Activated gamma-delta T cell treated with Interleukin-2 at 50 U/mL for 16 hours (primary cell): ENCODE data around the gene PLEKHN1.
A peak's percentile ranks its signal among the peaks of the same experiment; 100 is the strongest.
"Not testable (repeated sequence)": the region's sequence is repeated elsewhere in the genome, so short reads cannot be mapped to it uniquely, and the experiment has no call there.

Experiments
- DNase-seq: peaks from one replicate; pipeline ENCODE4 v3.0.0-alpha.2; 2020

The PLEKHN1 gene

GRCh38 chr1:1014799-1015681 is 48.8 kb downstream of the PLEKHN1 start:
- no peak for DNase-seq

- not testable (repeated sequence) for DNase-seq
These were observed 51.4 kb downstream of the PLEKHN1 start for GRCh38 chr1:1017397-1018320.

GRCh38 chr1:1018321-1018685 is 52.0 kb downstream of the PLEKHN1 start:
- DNase-seq: not testable (repeated sequence)

GRCh38 chr1:1019122-1019999 is 53.1 kb downstream of the PLEKHN1 start:
- peak; percentile 76 for DNase-seq

GRCh38 chr1:1020000-1020404 is 53.7 kb downstream of the PLEKHN1 start, which contains the start of gene AGRN:
AGRN (plus strand) TSS chr1:1020120; CDS start chr1:1020173, 53 bp downstream.
- DNase-seq: no peak

GRCh38 chr1:1020415-1021009 is 54.2 kb downstream of the PLEKHN1 start:
- no peak for DNase-seq

- no peak for DNase-seq
These were observed 55.0 kb downstream of the PLEKHN1 start for GRCh38 chr1:1021010-1021919.

- DNase-seq: no peak
These were observed 55.6 kb downstream of the PLEKHN1 start for GRCh38 chr1:1021920-1022259.

- DNase-seq: no peak
These were observed 56.2 kb downstream of the PLEKHN1 start for GRCh38 chr1:1022302-1023009.

- DNase-seq: no peak
These were observed 57.4 kb downstream of the PLEKHN1 start for GRCh38 chr1:1023700-1024099.

GRCh38 chr1:1024149-1024770 is 58.0 kb downstream of the PLEKHN1 start:
- no peak for DNase-seq

GRCh38 chr1:1024771-1025699 is 58.8 kb downstream of the PLEKHN1 start:
- DNase-seq: no peak
